CD4-positive, alpha-beta T cell treated with Interleukin-6 at 100 ng/mL for 8 hours (primary cell): Measurements from ENCODE around the gene VPS33B.
"Not testable (repeated sequence)": the region's sequence is repeated elsewhere in the genome, so short reads cannot be mapped to it uniquely, and the experiment has no call there.

Source experiments
- DNase-seq: peaks from one replicate; pipeline ENCODE4 v3.0.0-alpha.2; 2020; ENCODE audit warnings: mixed read lengths, low spot score

Gene VPS33B

GRCh38 chr15:91022075-91022831, at the start of gene VPS33B:
VPS33B (minus strand) TSS chr15:91022594; CDS start chr15:91022249, 345 bp downstream.
- peak; percentile 80 for DNase-seq

GRCh38 chr15:91072161-91072560, 49.8 kb upstream of the VPS33B start:
- no peak for DNase-seq

- DNase-seq = no peak
These were observed 48.5 kb upstream of the VPS33B start for GRCh38 chr15:91070872-91071271.

GRCh38 chr15:91068966-91069365, 46.6 kb upstream of the VPS33B start:
- DNase-seq = no peak

DNA sequence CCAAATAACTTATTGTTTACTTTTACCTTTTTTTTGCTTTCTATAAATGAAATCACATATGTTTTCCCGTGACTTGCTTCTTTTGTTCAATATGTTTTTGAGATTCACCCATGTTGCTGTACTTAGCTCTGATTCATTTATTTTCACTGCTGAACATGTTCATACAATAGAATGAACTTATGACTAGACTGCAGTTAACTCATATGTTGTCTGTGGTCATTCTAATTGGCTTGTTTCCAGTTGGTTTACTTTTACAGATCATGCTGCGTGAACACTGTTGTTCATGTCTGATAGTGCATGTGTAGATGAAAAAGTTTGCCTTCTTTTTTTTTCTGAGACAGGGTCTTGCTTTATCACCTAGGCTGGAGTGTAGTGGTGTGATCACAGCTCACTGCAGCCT, 46.0 kb upstream of the VPS33B start:
- no peak for DNase-seq

GRCh38 chr15:91067036-91067435, 44.6 kb upstream of the VPS33B start:
- DNase-seq = no peak

GRCh38 chr15:91065505-91065904, 43.1 kb upstream of the VPS33B start:
- DNase-seq = no peak

- DNase-seq = no peak
These were observed 39.6 kb upstream of the VPS33B start for GRCh38 chr15:91061997-91062396.

DNA sequence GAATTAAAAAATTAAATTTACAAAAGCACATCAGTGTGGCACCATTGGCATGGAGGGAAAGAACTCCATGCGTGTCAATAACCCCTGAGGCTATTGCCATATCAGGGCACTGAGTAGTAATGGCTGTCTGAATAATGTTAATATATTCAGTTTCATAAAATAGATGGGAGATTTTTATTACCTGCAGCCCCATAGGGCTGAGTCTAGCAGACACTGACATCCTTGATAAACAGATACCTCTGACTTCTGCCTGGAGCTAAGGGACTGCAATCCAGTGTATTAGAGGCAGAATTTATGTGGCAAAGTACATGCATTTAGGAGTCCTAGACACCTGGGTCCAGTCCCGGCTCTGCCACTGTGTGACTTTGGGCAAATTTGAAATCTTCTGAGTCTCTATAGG, 38.8 kb upstream of the VPS33B start:
- DNase-seq = no peak

GRCh38 chr15:91055548-91056331, 33.3 kb upstream of the VPS33B start:
- DNase-seq = no peak

GRCh38 chr15:91054816-91055215, 32.4 kb upstream of the VPS33B start:
- no peak for DNase-seq

DNA sequence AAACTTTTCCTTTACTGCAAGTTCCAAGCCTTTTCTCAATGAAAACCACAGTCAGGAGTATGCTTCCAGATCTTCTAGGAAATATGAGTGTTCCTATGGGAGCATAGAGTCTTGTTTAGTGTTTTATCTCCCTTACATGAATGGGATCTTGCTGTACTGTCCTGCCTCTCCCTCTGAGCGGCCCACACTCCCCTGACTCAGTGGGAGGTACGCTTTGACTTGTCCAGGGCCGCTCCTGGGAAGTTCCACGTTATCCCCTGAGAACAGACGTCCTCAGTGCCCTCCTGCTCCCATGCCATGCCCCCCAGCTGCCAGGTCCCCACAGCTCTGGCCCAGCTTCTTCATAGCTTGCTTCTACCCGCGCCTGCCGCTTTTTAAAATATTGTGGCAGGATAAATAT, 28.9 kb upstream of the VPS33B start:
- DNase-seq = no peak

DNA sequence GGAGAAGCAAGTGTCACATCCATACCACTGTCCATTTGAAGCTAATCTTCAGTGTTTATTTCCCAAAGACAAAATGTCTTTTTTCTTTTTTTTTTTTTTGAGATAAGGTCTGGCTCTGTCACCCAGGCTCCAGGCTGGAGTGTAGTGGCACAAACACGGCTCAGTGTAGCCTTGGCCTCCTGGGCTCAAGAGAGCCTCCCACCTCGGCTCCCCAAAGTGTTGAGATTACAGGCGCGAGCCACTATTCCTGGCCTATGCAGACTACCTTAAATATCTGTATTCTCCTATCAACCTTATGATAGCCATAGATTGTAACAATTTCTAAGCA, 27.7 kb upstream of the VPS33B start:
- no peak for DNase-seq

- DNase-seq = peak; percentile 57
These were observed 27.2 kb upstream of the VPS33B start for GRCh38 chr15:91049378-91050127.

GRCh38 chr15:91047545-91048199, 25.3 kb upstream of the VPS33B start:
- no peak for DNase-seq

DNA sequence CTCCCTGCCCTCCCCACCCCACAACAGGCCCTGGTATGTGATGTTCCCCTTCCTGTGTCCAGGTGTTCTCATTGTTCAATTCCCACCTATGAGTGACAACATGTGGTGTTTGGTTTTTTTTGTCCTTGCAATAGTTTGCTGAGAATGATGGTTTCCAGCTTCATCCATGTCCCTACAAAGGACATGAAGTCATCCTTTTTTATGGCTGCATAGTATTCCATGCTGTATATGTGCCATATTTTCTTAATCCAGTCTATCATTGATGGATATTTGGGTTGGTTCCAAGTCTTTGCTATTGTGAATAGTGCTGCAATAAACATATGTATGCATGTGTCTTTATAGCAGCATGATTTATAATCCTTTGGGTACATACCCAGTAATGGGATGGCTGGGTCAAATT, 23.7 kb upstream of the VPS33B start:
- DNase-seq = not testable (repeated sequence)

DNA sequence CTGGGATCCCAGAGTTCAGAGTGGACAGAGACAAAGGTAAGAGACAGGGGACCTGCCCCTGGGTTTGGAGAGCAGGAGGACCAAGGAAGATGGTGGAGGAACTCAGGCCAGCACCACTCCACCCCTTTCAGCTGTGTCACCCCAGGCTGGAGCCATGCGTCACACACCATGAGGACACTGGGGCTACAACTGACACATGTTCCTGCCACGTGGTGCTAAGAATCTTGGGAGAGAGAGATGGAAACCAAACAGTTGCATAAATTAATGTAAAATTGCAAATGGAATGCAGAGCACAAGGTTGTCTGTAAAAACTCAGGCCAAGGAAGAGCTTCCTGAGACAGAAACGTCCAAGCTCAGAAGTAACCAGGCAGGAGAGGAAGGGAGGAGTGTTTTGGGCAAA, 22.7 kb upstream of the VPS33B start:
- DNase-seq = no peak

GRCh38 chr15:91043202-91043874, 20.9 kb upstream of the VPS33B start:
- DNase-seq = no peak

GRCh38 chr15:91040856-91041255, 18.5 kb upstream of the VPS33B start:
- DNase-seq = no peak

DNA sequence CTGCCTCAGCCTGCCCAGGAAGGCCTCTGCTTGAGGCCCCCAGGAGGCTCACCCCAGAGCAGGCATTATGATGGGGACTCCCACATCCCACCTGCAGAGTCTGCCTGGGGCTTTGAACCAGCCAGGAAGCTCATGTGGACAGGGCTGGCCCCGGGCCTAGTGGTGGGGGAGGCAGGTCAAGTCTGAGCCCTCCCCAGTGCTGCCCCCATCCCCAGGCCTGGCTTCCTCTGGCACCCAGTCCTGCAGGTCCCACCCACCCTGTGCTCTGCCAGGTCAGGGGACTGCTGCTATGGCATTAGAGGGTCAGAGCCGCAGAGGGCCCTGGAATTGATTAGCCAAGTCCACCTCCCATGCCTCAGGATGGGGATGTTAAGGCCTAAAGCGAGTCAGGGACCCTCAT, 17.6 kb upstream of the VPS33B start:
- no peak for DNase-seq

DNA sequence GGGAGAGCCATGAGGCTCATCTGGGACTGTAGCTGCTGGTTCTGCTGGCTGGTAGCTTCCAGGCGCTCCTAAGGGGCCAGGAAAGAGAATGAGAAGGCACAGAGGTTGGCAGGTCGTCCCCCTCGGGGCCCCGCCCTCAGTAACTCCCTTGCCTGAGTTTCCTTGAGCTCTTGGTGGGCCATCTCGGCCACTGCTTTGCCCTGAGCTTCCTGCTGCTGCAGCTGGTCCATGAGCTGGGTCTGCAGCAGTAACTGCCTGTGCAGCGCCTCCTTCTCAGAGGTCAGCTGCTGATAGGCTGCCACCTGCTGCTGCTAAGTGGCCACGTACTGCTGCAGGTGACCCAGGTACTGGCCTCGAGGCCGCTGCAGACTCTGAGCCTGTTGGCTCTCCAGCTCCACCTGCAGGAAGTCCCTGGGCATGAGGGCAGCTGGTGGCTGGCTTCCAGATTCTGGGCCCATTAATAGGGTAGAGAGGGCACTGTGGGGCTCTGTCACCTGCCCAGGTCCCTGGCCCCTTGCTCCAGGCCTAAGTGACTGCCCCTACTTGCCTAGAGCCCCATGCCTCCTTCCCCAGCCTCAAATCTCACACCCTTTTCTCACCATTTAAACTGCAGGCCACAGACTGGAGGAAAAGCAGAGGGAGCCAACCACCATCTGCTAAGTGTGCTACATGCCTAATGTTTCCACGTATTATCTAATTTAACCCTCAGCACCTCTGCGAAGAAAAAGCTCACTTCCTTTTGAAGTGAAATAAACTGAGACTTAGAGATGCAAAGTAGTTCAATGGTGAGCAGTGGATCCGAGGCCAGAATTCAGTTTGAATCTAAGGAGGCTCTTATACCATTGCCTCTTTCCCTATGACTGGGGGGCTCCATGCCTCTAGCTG, 10.8 kb upstream of the VPS33B start:
- peak; percentile 53 for DNase-seq
